Measurements from ENCODE around the gene SIRPB1.
"Not testable (repeated sequence)": the region's sequence is repeated elsewhere in the genome, so short reads cannot be mapped to it uniquely, and the experiment has no call there.

Gene SIRPB1

GRCh38 chr20:1616858-1617434 is 2.9 kb downstream of the SIRPB1 start:
- in situ Hi-C loops (cut with HindIII; ENCODE audit: low sequenced_read_pairs) = no loop called here
- H3K4me3 ChIP-seq (ENCODE audit: low read depth, low read length) = no peak overlapping the region
- TF ChIP-seq CTCF (IDR thresholded peaks at IDR 0.05; ENCODE audit: low read depth, low read length) = no peak
- DNase-seq (ENCODE audit: low read depth, low spot score) = no peak

GRCh38 chr20:1610404-1610803 is 9.4 kb downstream of the SIRPB1 start:
- DNase-seq (ENCODE audit: low read depth, low spot score); H3K4me3 ChIP-seq (ENCODE audit: low read depth, low read length); in situ Hi-C loops (cut with HindIII; ENCODE audit: low sequenced_read_pairs): not testable (repeated sequence)

GRCh38 chr20:1608678-1609347 is 11.0 kb downstream of the SIRPB1 start:
- DNase-seq (ENCODE audit: low read depth, low spot score); H3K4me3 ChIP-seq (ENCODE audit: low read depth, low read length); in situ Hi-C loops (cut with HindIII; ENCODE audit: low sequenced_read_pairs): not testable (repeated sequence)

- no peak overlapping the region for H3K4me3 ChIP-seq (ENCODE audit: low read depth, low read length)
- no peak for TF ChIP-seq CTCF (IDR thresholded peaks at IDR 0.05; ENCODE audit: low read depth, low read length)
- in situ Hi-C loops (cut with HindIII; ENCODE audit: low sequenced_read_pairs) = no loop called here
- DNase-seq (ENCODE audit: low read depth, low spot score) = no peak
These were observed 19.1 kb downstream of the SIRPB1 start for GRCh38 chr20:1600736-1601135.

GRCh38 chr20:1595333-1595732 is 24.5 kb downstream of the SIRPB1 start:
- H3K4me3 ChIP-seq (ENCODE audit: low read depth, low read length) = no peak overlapping the region
- no peak for TF ChIP-seq CTCF (IDR thresholded peaks at IDR 0.05; ENCODE audit: low read depth, low read length)
- in situ Hi-C loops (cut with HindIII; ENCODE audit: low sequenced_read_pairs) = no loop called here
- no peak for DNase-seq (ENCODE audit: low read depth, low spot score)

- no peak for TF ChIP-seq CTCF (IDR thresholded peaks at IDR 0.05; ENCODE audit: low read depth, low read length)
- DNase-seq (ENCODE audit: low read depth, low spot score) = no peak
- in situ Hi-C loops (cut with HindIII; ENCODE audit: low sequenced_read_pairs) = no loop called here
- H3K4me3 ChIP-seq (ENCODE audit: low read depth, low read length) = no peak overlapping the region
These were observed 31.0 kb downstream of the SIRPB1 start for GRCh38 chr20:1588533-1589460.

- no peak overlapping the region for H3K4me3 ChIP-seq (ENCODE audit: low read depth, low read length)
- in situ Hi-C loops (cut with HindIII; ENCODE audit: low sequenced_read_pairs) = no loop called here
- TF ChIP-seq CTCF (IDR thresholded peaks at IDR 0.05; ENCODE audit: low read depth, low read length) = no peak
- DNase-seq (ENCODE audit: low read depth, low spot score) = no peak
These were observed 31.9 kb downstream of the SIRPB1 start for GRCh38 chr20:1587781-1588532.
